ENCODE measurements around the gene PDE6B.

Gene PDE6B

DNA sequence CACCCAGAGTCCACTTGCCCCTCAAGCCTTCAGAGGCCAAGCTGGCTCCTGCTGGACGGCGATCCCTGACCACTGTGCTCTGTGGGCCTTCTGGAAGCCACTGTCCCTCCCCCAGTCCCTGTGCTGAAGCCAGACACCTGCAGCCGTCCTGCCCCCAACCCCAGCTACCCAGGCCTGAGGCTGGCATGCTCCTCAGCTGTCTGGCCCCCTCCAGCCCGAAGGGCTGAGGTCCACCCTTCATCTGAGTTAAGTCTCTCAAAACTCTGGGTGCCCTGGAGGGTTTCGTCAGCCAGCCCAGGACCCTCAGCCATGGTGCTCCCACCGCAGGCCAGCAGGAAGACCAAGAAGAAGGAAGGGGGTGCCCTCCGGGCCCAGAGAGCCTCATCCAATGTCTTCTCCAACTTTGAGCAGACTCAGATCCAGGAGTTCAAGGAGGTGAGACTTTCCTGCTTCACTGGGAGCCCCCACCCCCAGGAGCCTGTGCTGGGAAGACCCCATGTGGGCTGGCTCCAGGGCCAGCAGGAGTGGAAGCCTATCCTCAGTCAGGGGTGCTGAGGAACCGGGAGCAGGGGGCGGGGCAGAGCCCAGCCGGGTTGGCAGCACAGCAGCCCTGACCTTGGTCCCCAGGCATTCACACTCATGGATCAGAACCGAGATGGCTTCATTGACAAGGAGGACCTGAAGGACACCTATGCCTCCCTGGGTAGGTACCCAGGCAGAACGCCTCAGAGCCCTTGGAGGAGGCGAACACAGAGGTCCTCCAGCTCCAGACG is 53.1 kb downstream of the PDE6B start:
- TF ChIP-seq, protein P1, sequence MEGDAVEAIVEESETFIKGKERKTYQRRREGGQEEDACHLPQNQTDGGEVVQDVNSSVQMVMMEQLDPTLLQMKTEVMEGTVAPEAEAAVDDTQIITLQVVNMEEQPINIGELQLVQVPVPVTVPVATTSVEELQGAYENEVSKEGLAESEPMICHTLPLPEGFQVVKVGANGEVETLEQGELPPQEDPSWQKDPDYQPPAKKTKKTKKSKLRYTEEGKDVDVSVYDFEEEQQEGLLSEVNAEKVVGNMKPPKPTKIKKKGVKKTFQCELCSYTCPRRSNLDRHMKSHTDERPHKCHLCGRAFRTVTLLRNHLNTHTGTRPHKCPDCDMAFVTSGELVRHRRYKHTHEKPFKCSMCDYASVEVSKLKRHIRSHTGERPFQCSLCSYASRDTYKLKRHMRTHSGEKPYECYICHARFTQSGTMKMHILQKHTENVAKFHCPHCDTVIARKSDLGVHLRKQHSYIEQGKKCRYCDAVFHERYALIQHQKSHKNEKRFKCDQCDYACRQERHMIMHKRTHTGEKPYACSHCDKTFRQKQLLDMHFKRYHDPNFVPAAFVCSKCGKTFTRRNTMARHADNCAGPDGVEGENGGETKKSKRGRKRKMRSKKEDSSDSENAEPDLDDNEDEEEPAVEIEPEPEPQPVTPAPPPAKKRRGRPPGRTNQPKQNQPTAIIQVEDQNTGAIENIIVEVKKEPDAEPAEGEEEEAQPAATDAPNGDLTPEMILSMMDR (IDR thresholded peaks at IDR 0.05; ENCODE audit: insufficient read depth, low read length, missing control alignments) = no peak
- ChIA-PET POLR2A (no interaction called here), CTCF (no interaction called here)
- H3K4me3 ChIP-seq (ENCODE audit: low read depth, low read length) = no peak overlapping the region
- no peak for DNase-seq (ENCODE audit: low read depth, low spot score)

DNA sequence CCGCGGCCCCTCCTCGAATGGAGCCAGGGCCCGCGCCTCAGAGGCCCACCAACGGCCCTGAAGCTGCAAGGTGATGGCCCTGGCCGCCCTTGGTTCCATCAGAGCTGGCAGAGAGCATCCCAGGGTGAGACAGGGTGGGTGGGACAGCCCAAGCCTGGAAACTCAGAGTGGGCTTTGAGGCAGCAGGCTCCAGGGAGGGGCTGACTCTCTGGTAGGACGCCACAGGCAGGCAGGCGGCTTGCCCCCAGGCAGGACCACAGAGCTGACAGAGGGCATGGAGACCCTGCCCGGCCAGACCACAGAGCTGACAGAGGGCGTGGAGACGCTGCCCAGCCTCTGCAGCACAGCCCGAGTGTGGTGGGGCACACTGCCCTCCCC is 53.7 kb downstream of the PDE6B start:
- POLR2A ChIA-PET = no interaction called here
- CTCF ChIA-PET = no interaction called here
- TF ChIP-seq, protein P1 (IDR thresholded peaks at IDR 0.05; ENCODE audit: insufficient read depth, low read length, missing control alignments) = no peak
- no peak overlapping the region for H3K4me3 ChIP-seq (ENCODE audit: low read depth, low read length)
- no peak for DNase-seq (ENCODE audit: low read depth, low spot score)

DNA sequence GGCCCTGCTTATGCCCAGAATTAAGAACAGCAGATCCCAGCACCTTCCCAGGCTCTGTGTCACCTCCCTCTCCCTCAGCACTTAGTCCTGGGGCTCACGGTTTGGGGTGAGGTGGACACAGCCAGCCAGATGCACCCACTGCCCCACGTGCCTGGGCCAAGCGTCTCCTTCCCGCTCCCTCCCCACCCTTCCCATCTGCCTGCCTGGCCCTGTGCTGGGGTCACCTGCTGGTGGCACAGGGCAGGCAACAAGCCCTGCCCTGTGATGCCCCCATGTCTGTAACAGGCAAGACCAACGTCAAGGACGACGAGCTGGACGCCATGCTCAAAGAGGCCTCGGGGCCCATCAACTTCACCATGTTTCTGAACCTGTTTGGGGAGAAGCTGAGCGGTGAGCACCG is 54.3 kb downstream of the PDE6B start:
- DNase-seq (ENCODE audit: low read depth, low spot score) = no peak
- TF ChIP-seq, protein P1 (IDR thresholded peaks at IDR 0.05; ENCODE audit: insufficient read depth, low read length, missing control alignments) = no peak
- ChIA-PET CTCF (no interaction called here), POLR2A (no interaction called here)
- H3K4me3 ChIP-seq (ENCODE audit: low read depth, low read length) = no peak overlapping the region

DNA sequence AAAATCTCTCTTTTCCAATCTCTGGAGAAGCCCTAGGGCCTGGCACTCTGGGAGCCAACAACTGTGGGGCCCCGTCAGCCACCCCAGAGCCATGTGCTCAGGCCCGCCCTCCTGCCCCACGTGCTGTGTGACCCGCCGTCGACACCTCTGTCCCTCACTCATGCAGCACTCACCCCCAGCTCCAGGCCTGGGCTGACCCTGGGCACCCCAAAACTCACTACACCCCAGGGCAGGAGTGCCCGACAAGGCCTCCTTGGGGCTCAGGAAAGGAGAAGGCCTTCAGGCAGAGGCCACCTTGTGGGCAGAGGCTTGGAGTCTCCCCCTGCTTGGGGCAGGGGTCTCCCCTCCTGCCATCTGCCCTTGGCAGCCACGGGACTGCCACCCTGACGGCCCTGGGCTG is 54.7 kb downstream of the PDE6B start:
- CTCF ChIA-PET = no interaction called here
- POLR2A ChIA-PET = no interaction called here

DNA sequence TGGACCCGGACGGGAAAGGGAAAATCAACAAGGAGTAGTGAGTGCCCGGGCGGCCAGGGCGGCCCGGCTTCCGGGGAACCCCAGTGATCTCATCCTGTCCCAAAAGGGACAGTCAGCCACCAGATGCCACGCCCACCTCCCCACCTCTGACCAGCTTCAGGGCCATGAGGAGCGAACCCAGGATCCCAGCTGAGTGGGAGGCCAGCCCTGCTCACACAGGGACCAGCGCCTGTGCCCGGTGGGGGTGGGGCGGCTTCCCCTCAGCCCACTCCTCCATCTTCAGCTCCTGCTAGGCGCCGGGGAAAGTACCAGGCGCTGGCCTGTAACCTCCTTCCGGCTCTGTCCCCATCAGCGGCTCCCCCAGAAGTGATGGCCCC is 55.2 kb downstream of the PDE6B start:
- H3K4me3 ChIP-seq (ENCODE audit: low read depth, low read length) = peak overlapping the region; percentile 65
- CTCF ChIA-PET = no interaction called here
- TF ChIP-seq, protein P1 (IDR thresholded peaks at IDR 0.05; ENCODE audit: insufficient read depth, low read length, missing control alignments) = no peak
- POLR2A ChIA-PET = no interaction called here
- no peak for DNase-seq (ENCODE audit: low read depth, low spot score)

More for the DNA sequence above, 54.7 kb downstream of the PDE6B start:
- no peak overlapping the region for H3K4me3 ChIP-seq (ENCODE audit: low read depth, low read length)
- DNase-seq (ENCODE audit: low read depth, low spot score) = no peak
- TF ChIP-seq, protein P1 (IDR thresholded peaks at IDR 0.05; ENCODE audit: insufficient read depth, low read length, missing control alignments) = no peak

DNA sequence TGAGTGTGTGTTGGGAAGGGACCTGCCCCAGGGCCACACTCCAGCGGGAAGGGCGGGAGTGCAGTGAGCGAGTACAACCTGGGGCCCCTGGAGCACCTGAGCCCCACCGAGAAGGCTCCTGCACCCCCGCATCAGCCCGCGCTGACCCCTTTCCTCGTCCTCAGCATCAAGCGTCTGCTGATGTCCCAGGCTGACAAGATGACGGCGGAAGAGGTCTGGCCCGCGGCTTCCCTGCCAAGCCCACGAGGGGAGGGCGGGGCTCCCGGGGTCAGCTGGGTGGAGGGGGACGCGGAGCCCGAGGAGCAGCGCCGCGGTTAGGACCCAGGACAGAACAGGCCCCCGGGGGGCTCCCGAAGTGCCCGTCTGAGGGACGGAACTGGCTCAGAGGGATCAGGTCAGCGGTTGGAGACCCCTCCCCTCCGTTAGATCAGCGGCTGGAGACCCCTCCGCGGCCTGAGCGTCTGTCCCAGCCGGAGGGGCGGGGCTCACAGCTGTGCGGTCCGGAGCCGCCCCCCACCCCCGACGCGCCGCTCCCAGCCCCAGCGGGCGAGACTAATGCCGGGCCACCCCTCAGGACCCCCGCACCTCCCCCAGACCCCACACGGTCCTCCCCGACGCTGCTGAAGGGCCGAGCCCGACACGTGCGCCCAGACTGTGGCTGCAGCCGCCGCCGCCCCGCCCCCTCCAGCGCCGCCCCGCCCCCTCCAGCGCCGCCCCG is 55.7 kb downstream of the PDE6B start:
- ChIA-PET CTCF (no interaction called here), POLR2A (no interaction called here)
- no peak for DNase-seq (ENCODE audit: low read depth, low spot score)
- peak overlapping the region; percentile 65 for H3K4me3 ChIP-seq (ENCODE audit: low read depth, low read length)
- TF ChIP-seq, protein P1 (IDR thresholded peaks at IDR 0.05; ENCODE audit: insufficient read depth, low read length, missing control alignments) = no peak
